K562 (cell line): ENCODE results near the gene RGMA. TPM values are rescaled to one million over a fixed set of nuclear protein-coding genes. Genes with fewer than 3 reads are reported as not detected.

Experiments
- ATAC-seq: fragments of 200-7000 bp; cut with Tn5 transposase; 3 replicates; pipeline ENCODE4 v1.9.1; 2020; ENCODE audit warnings: moderate library complexity
- BruUV-seq: library from RNA; stranded (reverse); fragments of 400-500 nt; replicated peaks from 2 replicates; lab custom pipeline; 2021; lab: Mats Ljungman, UMichigan
- CTCF ChIA-PET: fragments of 300-600 bp; formaldehyde crosslinking; extraction: SDS; loops from one replicate; lab custom pipeline; 2021; ENCODE audit warnings: low intra/inter-chr PET ratio; lab: Yijun Ruan, JAX
- POLR2A ChIA-PET: fragments of 300-600, 350-650 bp; sonication (Branson Sonifier 250); formaldehyde crosslinking; extraction: SDS; loops from one replicate; lab custom pipeline; 2021; ENCODE audit warnings: antibody characterized with exemption, inconsistent platforms; lab: Yijun Ruan, JAX
- DNase-seq, 4 experiments: peaks; one replicate each; pipeline versions ENCODE4 v3.0.0 to v3.0.0-alpha.2; 2011 to 2018; ENCODE audit warnings: low spot score in 3 of 4, mixed read lengths in 3 of 4; ENCODE audit errors: extremely low read depth in 1 of 4
- FAIRE-seq: peaks from 2 replicates; lab custom pipeline; 2011; peaks lifted over from hg19 to GRCh38; lab: Jason Lieb, UNC
- H2AFZ ChIP-seq: 2 replicates; pipeline ENCODE4 v1.6.0; 2011; ENCODE audit warnings: low read depth, low read length, control low read depth, inconsistent platforms
- H3K27ac ChIP-seq: fragments of 200-600 bp; 3 replicates; pipeline ENCODE4 v1.8.0; 2011; ENCODE audit warnings: low read depth, mild to moderate bottlenecking, control low read depth, inconsistent platforms, low read length, moderate library complexity, mixed read lengths; ENCODE audit errors: extremely low read depth
- H3K27me3 ChIP-seq, 2 experiments: fragments of 300-600 bp in 1 of 2; 2 replicates in 1 of 2; 3 replicates in 1 of 2; pipeline versions ENCODE4 v1.6.0 to v1.8.0; 2011; ENCODE audit warnings: inconsistent platforms in 2 of 2, low read length in 2 of 2, mild to moderate bottlenecking in 1 of 2, mixed read lengths in 1 of 2, moderate library complexity in 1 of 2; ENCODE audit not compliant: control insufficient read depth in 2 of 2, insufficient read depth in 2 of 2
- H3K36me3 ChIP-seq: fragments of 300-600 bp; 3 replicates; pipeline ENCODE4 v1.8.0; 2011; ENCODE audit warnings: mild to moderate bottlenecking, low read length, inconsistent platforms; ENCODE audit not compliant: control insufficient read depth, insufficient read depth
- H3K4me1 ChIP-seq, 2 experiments: fragments of 200-600 bp in 1 of 2; replicated peaks in 1 of 2; 2 replicates in 1 of 2; 3 replicates in 1 of 2; pipeline versions ENCODE4 v1.5.1 to v1.8.0; 2011; ENCODE audit warnings: inconsistent platforms in 2 of 2, low read length in 2 of 2, mild to moderate bottlenecking in 1 of 2, mixed read lengths in 1 of 2, moderate library complexity in 1 of 2; ENCODE audit not compliant: control insufficient read depth in 2 of 2, insufficient read depth in 2 of 2
- H3K4me2 ChIP-seq: 2 replicates; pipeline ENCODE4 v1.6.1; 2011; ENCODE audit warnings: low read length, control low read depth, inconsistent platforms, mixed read lengths; ENCODE audit not compliant: insufficient read depth
- H3K4me3 ChIP-seq: fragments of 200-600 bp; sonication (generic), shearing (Covaris generic); 2 replicates; pipeline ENCODE4 v1.5.1; 2016; ENCODE audit warnings: control low read depth, inconsistent platforms
- H3K79me2 ChIP-seq: fragments of 200-600 bp; 3 replicates; pipeline ENCODE4 v1.8.0; 2011; ENCODE audit warnings: low read length, inconsistent platforms; ENCODE audit not compliant: control insufficient read depth, insufficient read depth
- H3K9ac ChIP-seq, 2 experiments: 2 replicates each; pipeline versions ENCODE4 v1.6.0 to v1.6.1; 2011; ENCODE audit warnings: low read depth in 2 of 2, low read length in 2 of 2, control low read depth in 1 of 2, inconsistent platforms in 1 of 2, mild to moderate bottlenecking in 1 of 2, mixed read lengths in 1 of 2; ENCODE audit not compliant: insufficient read depth in 1 of 2
- H3K9me1 ChIP-seq: one replicate; pipeline ENCODE4 v1.6.0; 2011; ENCODE audit warnings: inconsistent platforms, mild to moderate bottlenecking, low read length, moderate library complexity; ENCODE audit not compliant: control insufficient read depth, insufficient read depth
- H3K9me3 ChIP-seq: replicated peaks from 2 replicates; pipeline ENCODE4 v1.5.1; 2011; ENCODE audit warnings: low read depth, low read length, inconsistent platforms; ENCODE audit not compliant: control insufficient read depth, insufficient read depth
- H4K20me1 ChIP-seq: replicated peaks from 2 replicates; pipeline ENCODE4 v1.6.1; 2011; ENCODE audit warnings: low read length, inconsistent platforms, mixed read lengths; ENCODE audit not compliant: control insufficient read depth, insufficient read depth
- E2F8 ChIP-seq: fragments of 450-650 bp; IDR thresholded peaks from 2 replicates; pipeline ENCODE4 v1.7.1; 2018; ENCODE audit warnings: mild to moderate bottlenecking, low read depth; ENCODE audit not compliant: partially characterized antibody
- FOSL1 ChIP-seq: fragments of 200-800 bp; sonication (Bioruptor generic); conservative IDR thresholded peaks from 2 replicates; pipeline ENCODE4 v1.6.1; 2016; ENCODE audit warnings: missing genetic modification characterization, missing compliant biosample characterization
- HNRNPK ChIP-seq: fragments of 200-400 bp; formaldehyde crosslinking; IDR thresholded peaks from one replicate; pipeline ENCODE4 v1.6.1; 2018; ENCODE audit warnings: mild to moderate bottlenecking, low read depth, low read length; ENCODE audit not compliant: poor library complexity, severe bottlenecking
- IRF1 ChIP-seq: sonication (generic); formaldehyde crosslinking; IDR thresholded peaks from 2 replicates; pipeline ENCODE4 v1.8.0; 2022; ENCODE audit warnings: missing genetic modification reagents, mild to moderate bottlenecking, borderline replicate concordance
- MAX ChIP-seq: sonication (generic); formaldehyde crosslinking; IDR thresholded peaks from 2 replicates; pipeline ENCODE4 v1.9.0; 2022; ENCODE audit warnings: mild to moderate bottlenecking, missing genetic modification reagents
- MBD2 ChIP-seq: sonication (generic); IDR thresholded peaks from 2 replicates; pipeline ENCODE4 v1.6.1; 2016; ENCODE audit warnings: low read depth, borderline replicate concordance
- NFE2L1 ChIP-seq: fragments of 450-650 bp; IDR thresholded peaks from 2 replicates; pipeline ENCODE4 v1.6.1; 2016; ENCODE audit warnings: missing genetic modification characterization, low read depth, mild to moderate bottlenecking, missing compliant biosample characterization, moderate library complexity, borderline replicate concordance
- NR1H2 ChIP-seq: sonication (generic); formaldehyde crosslinking; IDR thresholded peaks from 2 replicates; pipeline ENCODE4 v1.4.0; 2020; ENCODE audit warnings: mild to moderate bottlenecking, missing genetic modification reagents
- NR2C2 ChIP-seq, 2 experiments: fragments of 200-800 bp in 1 of 2; sonication (Bioruptor generic) in 1 of 2; sonication (generic) in 1 of 2; formaldehyde crosslinking in 1 of 2; IDR thresholded peaks; 2 replicates each; pipeline versions ENCODE4 v1.6.1 to v1.8.0; 2016 to 2022; ENCODE audit warnings: mild to moderate bottlenecking in 1 of 2, missing compliant biosample characterization in 1 of 2, missing genetic modification characterization in 1 of 2, missing genetic modification reagents in 1 of 2
- POLR2B ChIP-seq: fragments of 450-650 bp; IDR thresholded peaks from 2 replicates; pipeline ENCODE4 v1.6.1; 2018; ENCODE audit warnings: low read depth; ENCODE audit not compliant: partially characterized antibody
- POLR2G ChIP-seq: fragments of 200-400 bp; formaldehyde crosslinking; IDR thresholded peaks from 2 replicates; pipeline ENCODE4 v1.6.1; 2017; ENCODE audit warnings: low read depth, mild to moderate bottlenecking, antibody characterized with exemption, low read length, moderate library complexity
- RBM22 ChIP-seq: fragments of 200-400 bp; formaldehyde crosslinking; IDR thresholded peaks from 2 replicates; pipeline ENCODE4 v1.6.1; 2018; ENCODE audit warnings: low read length, low read depth; ENCODE audit not compliant: poor library complexity, severe bottlenecking
- SAP30 ChIP-seq: fragments of 200-600 bp; sonication (generic); IDR thresholded peaks from 2 replicates; pipeline ENCODE4 v1.6.1; 2012; ENCODE audit warnings: borderline replicate concordance, low read depth, mild to moderate bottlenecking, moderate library complexity, low read length, control low read depth, inconsistent platforms; ENCODE audit not compliant: insufficient read depth, poor library complexity, severe bottlenecking
- TCF3 ChIP-seq: sonication (generic); formaldehyde crosslinking; IDR thresholded peaks from 2 replicates; pipeline ENCODE4 v1.4.0; 2020; ENCODE audit warnings: mild to moderate bottlenecking, missing genetic modification reagents
- ZEB2 ChIP-seq: fragments of 450-650 bp; IDR thresholded peaks from 2 replicates; pipeline ENCODE4 v1.6.1; 2016
- WGBS: fragments of 100-300 bp; shearing (Covaris generic); methylation state at CpG from one replicate; pipeline ENCODE4 v1.1.6; 2016; ENCODE audit warnings: low coverage, mixed read lengths; ENCODE audit not compliant: insufficient coverage; ENCODE audit errors: missing lambda C conversion rate; 5-methylcytosine and 5-hydroxymethylcytosine counted together
- in situ Hi-C: fragments of 300-500 bp; cut with MboI; formaldehyde crosslinking; loops from 4 replicates; pipeline ENCODE4 v1.15.0; 2018; ENCODE audit warnings: inconsistent platforms, mixed read lengths
- intact Hi-C: fragments of 100-400 bp; cut with micrococcal nuclease; formaldehyde crosslinking; loops from 2 replicates; pipeline ENCODE4 v1.14.2; 2022
- polyA plus RNA-seq, 8 experiments: library from polyadenylated mRNA; depleted of rRNA in 4 of 8; stranded (reverse) in 5 of 8; unstranded in 3 of 8; fragments of >200 nt; fragmentation: Nextera tagmentation in 2 of 8; fragmentation: Illumina TruSeq in 1 of 8; extraction: Ambion mirVana in 2 of 8; extraction: Trizol in 1 of 8; gene quantifications; 2 replicates each; pipeline versions ENCODE4 v1.2.1 to v1.2.3, GENCODE V29; 2011 to 2014; ENCODE audit warnings: inconsistent platforms in 1 of 8, missing spikeins in 1 of 8
- total RNA-seq, 7 experiments: library from RNA; depleted of rRNA in 6 of 7; stranded (reverse); fragments of >200 nt in 6 of 7; fragmentation: Illumina TruSeq in 2 of 7; extraction: Trizol in 2 of 7; gene quantifications; 2 replicates each; pipeline versions ENCODE4 v1.2.1 to v1.2.3, GENCODE V29; 2011 to 2021; ENCODE audit warnings: low replicate concordance in 1 of 7

Gene RGMA
- total and polyA plus RNA-seq, 9 of the 15 experiments (the other 6 are each of a cell fraction or from before 2014, with no cell fraction given) = 0.03 to 0.05 (median 0.03) TPM; not detected in 6

- TF ChIP-seq NR2C2 (CRISPR knock-in tag; IDR thresholded peaks at IDR 0.05) = no peak
- TF ChIP-seq NR2C2 (tag; IDR thresholded peaks at IDR 0.05) = no peak
Measured at GRCh38 chr15:93028632-93029213, 60.3 kb downstream of the RGMA start (continued).

GRCh38 chr15:93028111-93028631 is 60.8 kb downstream of the RGMA start:
- H3K4me2 ChIP-seq = no peak overlapping the region
- H4K20me1 ChIP-seq = peaks cover 22% of the 10 kb centered on the region
- no peaks in the 10 kb centered on the region for H3K9me3 ChIP-seq
- no TSS peak for BruUV-seq
- DNase-seq = peak in 1 of 4 experiments; percentile 4
- no peaks in the 10 kb centered on the region for H3K79me2 ChIP-seq
- H3K27ac ChIP-seq = no peak overlapping the region
- peak; percentile 10 for ATAC-seq
- H3K36me3 ChIP-seq = peaks cover 47% of the 10 kb centered on the region
- FAIRE-seq = no peak
- H3K4me1 ChIP-seq = peaks cover 0 to 20% of the 10 kb centered on the region in 2 experiments; a peak in 1 of 5 replicates
- POLR2A ChIA-PET = interaction anchor here (0.6 to 1.9 kb wide), 8 partner anchors 8 to 437 kb away, joined by 3 to 9 read pairs (median 4); no protein-coding TSS in a partner anchor
- H3K9me1 ChIP-seq = no peaks in the 10 kb centered on the region
- CTCF ChIA-PET = no interaction called here
- no peaks in the 10 kb centered on the region for H3K27me3 ChIP-seq
- 78% methylated on average over 13 of the region's 13 CpGs for WGBS
- H3K4me3 ChIP-seq = no peak overlapping the region
- in situ Hi-C loops = loop anchor here (25.0 kb wide), 1 partner anchor 1284 kb away; no protein-coding TSS in a partner anchor
- H2AFZ ChIP-seq = no peak overlapping the region
- H3K9ac ChIP-seq = no peak overlapping the region
- intact Hi-C loops = no loop called here
- TF ChIP-seq NFE2L1 (tag) (no peak), ZEB2 (no peak), HNRNPK (no peak), TCF3 (CRISPR knock-in tag) (no peak), MBD2 (peak; percentile 30; the same call in 1 of the 2 replicates), POLR2B (peak; percentile 61), IRF1 (CRISPR knock-in tag) (no peak), E2F8 (peak; percentile 39), SAP30 (no peak), NR1H2 (CRISPR knock-in tag) (no peak), RBM22 (peak; percentile 21), MAX (CRISPR knock-in tag) (no peak), FOSL1 (tag) (no peak), POLR2G (peak; percentile 25; the same call in 1 of the 2 replicates)
